NB4 (cell line): ENCODE data around the gene PHC3.
"Not testable (repeated sequence)": the region's sequence is repeated elsewhere in the genome, so short reads cannot be mapped to it uniquely, and the experiment has no call there.

Source experiments
- DNase-seq: peaks from one replicate; pipeline ENCODE4 v3.0.0; 2010; ENCODE audit warnings: low read depth
- H3K4me3 ChIP-seq: one replicate; pipeline ENCODE4 v1.5.1; 2011; ENCODE audit warnings: mild to moderate bottlenecking, low read depth, low read length, moderate library complexity
- MYC ChIP-seq: IDR thresholded peaks from 2 replicates; pipeline ENCODE4 v1.6.1; 2011; ENCODE audit warnings: low read depth, low read length
- POLR2A ChIP-seq: IDR thresholded peaks from 2 replicates; pipeline ENCODE4 v1.6.1; 2011; ENCODE audit warnings: mild to moderate bottlenecking; ENCODE audit not compliant: insufficient read length; ENCODE audit errors: extremely low read depth
- TF ChIP-seq, protein P1 (sequence below): IDR thresholded peaks from one replicate; pipeline ENCODE4 v1.5.1; 2012; ENCODE audit warnings: low read depth, low read length
- TF ChIP-seq, protein P2 (sequence below): IDR thresholded peaks from 2 replicates; pipeline ENCODE4 v1.6.1; 2011; ENCODE audit warnings: low read depth, low read length

Gene PHC3

DNA sequence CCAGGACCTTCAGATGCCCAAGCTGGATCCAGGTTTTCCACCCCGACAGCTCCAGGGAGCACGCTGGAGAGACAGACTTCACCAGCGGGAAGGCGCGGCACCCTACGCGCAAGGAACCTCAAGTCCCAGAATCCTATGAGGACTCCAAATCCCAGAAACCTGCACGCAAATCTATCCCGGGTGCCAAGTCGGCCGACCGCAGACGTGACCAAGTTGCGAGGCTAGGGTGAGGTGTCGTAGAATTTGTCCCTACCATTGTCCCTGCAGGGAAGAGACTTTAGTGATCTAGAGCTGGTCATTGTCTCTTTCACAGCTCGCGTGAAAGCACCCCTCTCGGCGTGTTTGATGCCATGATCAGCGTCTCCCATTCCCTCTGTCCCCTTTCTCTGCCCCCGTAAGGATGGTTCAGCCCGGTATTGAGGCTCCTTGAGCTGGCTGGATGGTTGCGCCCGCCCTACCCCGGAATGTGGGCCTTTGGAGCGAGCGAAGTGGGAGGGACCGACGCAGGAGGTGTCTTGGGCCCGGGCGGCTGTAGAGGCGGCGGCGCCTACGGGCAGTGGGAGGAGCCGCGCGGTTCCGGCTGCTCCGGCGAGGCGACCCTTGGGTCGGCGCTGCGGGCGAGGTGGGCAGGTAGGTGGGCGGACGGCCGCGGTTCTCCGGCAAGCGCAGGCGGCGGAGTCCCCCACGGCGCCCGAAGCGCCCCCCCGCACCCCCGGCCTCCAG is 40.6 kb upstream of the PHC3 start, which contains the start of gene PRKCI:
Gene PRKCI (plus strand): TSS at position 501 of the 723 bp plus-strand sequence. CDS start 246 bp downstream, outside the sequence.
- DNase-seq = peak; percentile 96
- peak within 1 kb of the TSS; percentile 89 for H3K4me3 ChIP-seq
- peak; percentile 17; the same call in 1 of the 2 replicates for TF ChIP-seq MYC
- peak; percentile 69 for TF ChIP-seq POLR2A
- TF ChIP-seq, protein P1, sequence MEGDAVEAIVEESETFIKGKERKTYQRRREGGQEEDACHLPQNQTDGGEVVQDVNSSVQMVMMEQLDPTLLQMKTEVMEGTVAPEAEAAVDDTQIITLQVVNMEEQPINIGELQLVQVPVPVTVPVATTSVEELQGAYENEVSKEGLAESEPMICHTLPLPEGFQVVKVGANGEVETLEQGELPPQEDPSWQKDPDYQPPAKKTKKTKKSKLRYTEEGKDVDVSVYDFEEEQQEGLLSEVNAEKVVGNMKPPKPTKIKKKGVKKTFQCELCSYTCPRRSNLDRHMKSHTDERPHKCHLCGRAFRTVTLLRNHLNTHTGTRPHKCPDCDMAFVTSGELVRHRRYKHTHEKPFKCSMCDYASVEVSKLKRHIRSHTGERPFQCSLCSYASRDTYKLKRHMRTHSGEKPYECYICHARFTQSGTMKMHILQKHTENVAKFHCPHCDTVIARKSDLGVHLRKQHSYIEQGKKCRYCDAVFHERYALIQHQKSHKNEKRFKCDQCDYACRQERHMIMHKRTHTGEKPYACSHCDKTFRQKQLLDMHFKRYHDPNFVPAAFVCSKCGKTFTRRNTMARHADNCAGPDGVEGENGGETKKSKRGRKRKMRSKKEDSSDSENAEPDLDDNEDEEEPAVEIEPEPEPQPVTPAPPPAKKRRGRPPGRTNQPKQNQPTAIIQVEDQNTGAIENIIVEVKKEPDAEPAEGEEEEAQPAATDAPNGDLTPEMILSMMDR = no peak

DNA sequence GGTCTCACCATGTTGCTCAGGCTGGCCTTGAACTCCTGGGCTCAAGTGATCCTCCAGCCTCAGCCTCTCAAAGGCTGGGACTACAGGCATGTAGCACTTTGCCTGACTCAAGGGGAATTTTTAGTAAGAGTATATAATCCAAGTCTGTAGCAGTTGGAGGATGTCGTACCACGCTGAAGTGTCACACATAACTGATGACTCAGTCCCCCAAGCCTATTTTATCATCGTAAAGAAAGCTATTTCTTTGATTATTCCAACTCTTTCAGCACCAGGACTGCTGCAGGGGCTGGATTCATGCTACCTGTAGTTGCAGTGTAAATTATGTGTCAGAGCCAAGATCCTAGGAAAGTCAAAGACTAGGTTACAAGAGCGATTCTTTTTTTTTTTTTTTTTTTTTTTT is 39.3 kb upstream of the PHC3 start:
- no peak overlapping the region for H3K4me3 ChIP-seq
- DNase-seq = no peak
- TF ChIP-seq POLR2A = no peak
- TF ChIP-seq, protein P2, sequence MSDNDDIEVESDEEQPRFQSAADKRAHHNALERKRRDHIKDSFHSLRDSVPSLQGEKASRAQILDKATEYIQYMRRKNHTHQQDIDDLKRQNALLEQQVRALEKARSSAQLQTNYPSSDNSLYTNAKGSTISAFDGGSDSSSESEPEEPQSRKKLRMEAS = no peak
- TF ChIP-seq, protein P1 = no peak
- no peak for TF ChIP-seq MYC

DNA sequence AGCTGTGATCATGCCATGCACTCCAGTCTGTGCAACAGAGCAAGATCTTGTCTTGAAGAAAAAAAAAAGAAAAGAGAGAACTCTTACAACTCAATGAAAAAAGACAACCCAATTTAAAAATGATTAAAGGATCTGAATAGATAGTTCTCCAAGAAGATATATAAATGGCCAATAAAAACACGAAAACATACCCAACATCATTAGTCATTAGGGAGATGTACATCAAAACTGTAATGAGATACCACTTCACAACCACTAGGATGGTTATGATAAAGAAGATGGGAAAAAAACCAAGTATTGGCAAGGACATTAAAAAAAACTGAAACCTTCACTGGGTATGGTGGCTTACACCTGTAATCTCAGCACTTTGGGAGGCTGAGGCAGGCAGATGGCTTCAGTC is 38.3 kb upstream of the PHC3 start:
- H3K4me3 ChIP-seq = no peak overlapping the region
- TF ChIP-seq, protein P2 = no peak
- TF ChIP-seq POLR2A (no peak), MYC (no peak)
- TF ChIP-seq, protein P1 = no peak
- DNase-seq = no peak

DNA sequence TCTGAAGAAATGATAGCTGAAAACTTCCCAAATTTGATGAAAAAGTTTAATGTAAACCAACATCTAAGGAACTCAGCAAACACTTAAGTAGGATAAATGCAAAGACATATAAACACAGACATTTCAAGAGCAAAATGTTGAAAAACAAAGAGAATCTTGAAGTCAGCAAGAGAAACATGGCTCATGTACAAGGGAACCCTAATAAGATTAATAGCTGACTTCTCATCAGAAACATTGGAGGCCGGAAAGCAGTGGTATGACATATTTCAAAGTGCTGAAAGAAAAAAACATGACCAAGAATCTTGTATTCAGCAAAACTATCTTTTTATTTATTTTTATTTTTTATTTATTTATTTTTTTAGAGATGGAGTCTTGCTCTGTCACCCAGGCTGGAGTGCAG is 30.1 kb upstream of the PHC3 start:
- DNase-seq = peak; percentile 7
- TF ChIP-seq, protein P2 = no peak
- TF ChIP-seq, protein P1 = no peak
- TF ChIP-seq POLR2A (no peak), MYC (no peak)
- H3K4me3 ChIP-seq = no peak overlapping the region

DNA sequence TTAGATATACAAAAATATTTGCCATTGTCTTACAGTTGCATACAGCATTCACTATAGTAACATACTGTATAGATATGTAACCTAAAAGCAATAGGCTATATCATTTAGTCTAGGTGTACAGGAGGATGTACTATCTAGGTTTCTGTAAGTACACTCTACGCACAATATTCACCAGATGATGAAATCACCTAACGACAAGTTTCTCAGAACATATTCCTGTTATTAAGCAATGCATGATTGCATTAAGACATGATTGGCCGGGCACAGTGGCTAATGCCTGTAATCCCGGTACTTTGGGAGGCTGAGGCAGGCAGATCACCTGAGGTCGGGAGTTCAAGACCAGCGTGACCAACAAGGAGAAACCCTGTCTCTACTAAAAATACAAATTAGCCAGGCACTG is 26.2 kb upstream of the PHC3 start:
- H3K4me3 ChIP-seq = no peak overlapping the region
- no peak for DNase-seq
- no peak for TF ChIP-seq MYC
- TF ChIP-seq, protein P2 = no peak
- no peak for TF ChIP-seq POLR2A
- TF ChIP-seq, protein P1 = no peak

DNA sequence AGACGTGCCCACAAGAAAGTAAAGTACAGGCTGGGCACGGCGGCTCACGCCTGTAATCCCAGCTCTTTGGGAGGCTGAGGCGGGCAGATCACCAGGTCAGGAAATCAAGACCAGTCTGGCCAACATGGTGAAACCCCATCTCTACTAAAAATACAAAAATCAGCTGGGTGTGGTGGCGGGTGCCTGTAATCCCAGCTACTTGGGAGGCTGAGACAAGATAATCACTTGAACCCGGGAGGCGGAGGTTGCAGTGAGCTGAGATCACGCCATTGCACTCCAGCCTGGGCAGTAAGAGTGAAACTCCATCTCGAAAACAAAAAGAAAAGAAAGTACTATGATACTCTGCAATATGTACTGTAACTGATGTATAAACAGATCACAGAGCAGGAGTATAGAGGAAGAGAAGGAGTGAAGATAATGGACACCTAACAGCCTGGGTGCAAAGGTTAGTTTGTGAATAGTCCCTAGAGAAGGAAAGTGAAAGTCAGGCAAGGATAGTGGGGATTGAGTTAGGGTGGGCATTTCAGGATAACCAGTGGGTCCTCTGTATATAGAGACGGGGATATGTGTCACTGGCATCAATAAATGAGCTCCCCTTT is 24.7 kb upstream of the PHC3 start:
- not testable (repeated sequence) for DNase-seq, H3K4me3 ChIP-seq
